BJ (cell line): ENCODE results near the gene DENND2D. TPM values are rescaled to one million over a fixed set of nuclear protein-coding genes. Genes with fewer than 3 reads are reported as not detected.

Experiments
- CTCF ChIA-PET: fragments of 350-600 bp; formaldehyde crosslinking; extraction: SDS; loops from one replicate; lab custom pipeline; 2021; ENCODE audit warnings: antibody characterized with exemption, inconsistent platforms; lab: Yijun Ruan, JAX
- POLR2A ChIA-PET: fragments of 300-600 bp; sonication (Branson Sonifier 250); formaldehyde crosslinking; extraction: SDS; loops from one replicate; lab custom pipeline; 2021; ENCODE audit warnings: antibody characterized with exemption; lab: Charles Lee
- DNase-seq: peaks from one replicate; pipeline ENCODE4 v3.0.0-alpha.2; 2011; ENCODE audit warnings: low read depth
- H3K27me3 ChIP-seq: 2 replicates; pipeline ENCODE4 v1.6.0; 2011; ENCODE audit warnings: low read length; ENCODE audit not compliant: control insufficient read depth, insufficient read depth
- H3K36me3 ChIP-seq: 2 replicates; pipeline ENCODE4 v1.5.1; 2011; ENCODE audit warnings: low read length; ENCODE audit not compliant: control insufficient read depth, insufficient read depth
- H3K4me3 ChIP-seq: 2 replicates; pipeline ENCODE4 v1.5.1; 2011; ENCODE audit warnings: low read depth, mild to moderate bottlenecking, control low read depth, low read length
- polyA plus RNA-seq: library from polyadenylated mRNA; depleted of rRNA; stranded (reverse); fragments of >200 nt; gene quantifications from 2 replicates; pipeline ENCODE4 v1.2.3, GENCODE V29; 2011
- TF ChIP-seq, protein P1 (sequence below): IDR thresholded peaks from 2 replicates; pipeline ENCODE4 v1.5.1; 2011; ENCODE audit warnings: low read depth, mild to moderate bottlenecking, control low read depth, inconsistent platforms, low read length, moderate library complexity; ENCODE audit not compliant: insufficient read depth

Gene DENND2D
- polyA plus RNA-seq, 1 experiment: 3.9 TPM

DNA sequence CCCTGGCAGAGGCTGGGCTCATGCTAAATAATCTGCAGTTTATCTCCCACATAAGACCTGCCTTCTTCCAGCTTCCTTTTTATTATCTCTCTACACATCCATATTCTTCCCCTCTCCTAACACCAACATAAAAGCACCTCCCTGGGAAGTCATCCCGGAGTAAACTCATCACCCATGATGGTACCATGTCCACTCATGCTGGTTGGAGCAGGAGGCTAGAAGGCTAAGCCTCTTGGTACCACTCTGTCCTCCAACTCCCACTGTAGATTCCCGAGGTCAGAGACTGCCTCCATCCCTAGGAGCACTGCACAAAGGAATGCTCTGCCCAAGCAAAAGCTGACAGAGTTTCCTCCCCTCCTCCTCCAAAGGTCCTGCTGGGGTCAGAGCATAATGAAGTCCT lies 4.2 kb downstream of the DENND2D start:
- DNase-seq: no peak
- ChIA-PET CTCF (interaction anchor here (1.4 kb wide), 1 partner anchor 8 kb away, joined by 4 read pairs; no protein-coding TSS in a partner anchor), POLR2A (no interaction called here)
- Histone ChIP-seq H3K27me3 (no peaks in the 10 kb centered on the region), H3K36me3 (no peaks in the 10 kb centered on the region), H3K4me3 (no peak overlapping the region)
- TF ChIP-seq, protein P1, sequence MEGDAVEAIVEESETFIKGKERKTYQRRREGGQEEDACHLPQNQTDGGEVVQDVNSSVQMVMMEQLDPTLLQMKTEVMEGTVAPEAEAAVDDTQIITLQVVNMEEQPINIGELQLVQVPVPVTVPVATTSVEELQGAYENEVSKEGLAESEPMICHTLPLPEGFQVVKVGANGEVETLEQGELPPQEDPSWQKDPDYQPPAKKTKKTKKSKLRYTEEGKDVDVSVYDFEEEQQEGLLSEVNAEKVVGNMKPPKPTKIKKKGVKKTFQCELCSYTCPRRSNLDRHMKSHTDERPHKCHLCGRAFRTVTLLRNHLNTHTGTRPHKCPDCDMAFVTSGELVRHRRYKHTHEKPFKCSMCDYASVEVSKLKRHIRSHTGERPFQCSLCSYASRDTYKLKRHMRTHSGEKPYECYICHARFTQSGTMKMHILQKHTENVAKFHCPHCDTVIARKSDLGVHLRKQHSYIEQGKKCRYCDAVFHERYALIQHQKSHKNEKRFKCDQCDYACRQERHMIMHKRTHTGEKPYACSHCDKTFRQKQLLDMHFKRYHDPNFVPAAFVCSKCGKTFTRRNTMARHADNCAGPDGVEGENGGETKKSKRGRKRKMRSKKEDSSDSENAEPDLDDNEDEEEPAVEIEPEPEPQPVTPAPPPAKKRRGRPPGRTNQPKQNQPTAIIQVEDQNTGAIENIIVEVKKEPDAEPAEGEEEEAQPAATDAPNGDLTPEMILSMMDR: no peak

DNA sequence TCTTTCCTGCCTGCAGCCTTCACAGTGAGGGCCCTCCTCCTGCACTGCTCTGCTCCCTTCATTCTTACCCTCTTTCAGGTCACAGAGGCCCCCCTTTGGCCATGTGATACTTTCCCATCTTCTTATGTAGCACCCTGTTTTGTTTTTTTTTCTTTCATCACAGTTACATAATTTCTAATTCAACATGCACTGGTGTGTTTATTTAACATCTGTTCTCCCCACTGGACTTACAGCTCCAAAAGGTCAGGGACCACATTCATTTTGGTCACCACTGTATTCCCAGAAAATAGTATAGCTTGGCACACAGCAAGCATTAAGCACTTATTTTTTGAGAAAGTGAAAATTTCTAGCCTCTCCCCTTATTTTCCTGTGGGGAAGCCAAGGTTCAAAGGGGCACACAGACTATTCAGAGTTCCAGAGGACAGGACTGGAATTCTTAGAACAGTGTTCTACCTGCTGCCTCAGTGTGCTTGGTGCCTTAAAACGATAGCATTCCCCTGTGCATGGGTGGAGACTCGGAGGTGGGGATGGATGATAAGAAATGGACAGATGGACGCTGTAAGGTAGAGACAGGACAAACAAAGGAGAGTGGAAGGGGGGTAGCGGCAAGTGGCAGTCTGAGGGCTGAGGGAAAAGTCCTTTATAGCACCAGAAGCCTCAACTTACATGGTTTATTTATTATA lies 5.3 kb downstream of the DENND2D start:
- DNase-seq: no peak
- TF ChIP-seq, protein P1: no peak
- Histone ChIP-seq H3K27me3 (no peaks in the 10 kb centered on the region), H3K4me3 (no peak overlapping the region), H3K36me3 (no peaks in the 10 kb centered on the region)
- ChIA-PET POLR2A (no interaction called here), CTCF (interaction anchor here (1.4 kb wide), 1 partner anchor 7 kb away, joined by 4 read pairs; no protein-coding TSS in a partner anchor)

DNA sequence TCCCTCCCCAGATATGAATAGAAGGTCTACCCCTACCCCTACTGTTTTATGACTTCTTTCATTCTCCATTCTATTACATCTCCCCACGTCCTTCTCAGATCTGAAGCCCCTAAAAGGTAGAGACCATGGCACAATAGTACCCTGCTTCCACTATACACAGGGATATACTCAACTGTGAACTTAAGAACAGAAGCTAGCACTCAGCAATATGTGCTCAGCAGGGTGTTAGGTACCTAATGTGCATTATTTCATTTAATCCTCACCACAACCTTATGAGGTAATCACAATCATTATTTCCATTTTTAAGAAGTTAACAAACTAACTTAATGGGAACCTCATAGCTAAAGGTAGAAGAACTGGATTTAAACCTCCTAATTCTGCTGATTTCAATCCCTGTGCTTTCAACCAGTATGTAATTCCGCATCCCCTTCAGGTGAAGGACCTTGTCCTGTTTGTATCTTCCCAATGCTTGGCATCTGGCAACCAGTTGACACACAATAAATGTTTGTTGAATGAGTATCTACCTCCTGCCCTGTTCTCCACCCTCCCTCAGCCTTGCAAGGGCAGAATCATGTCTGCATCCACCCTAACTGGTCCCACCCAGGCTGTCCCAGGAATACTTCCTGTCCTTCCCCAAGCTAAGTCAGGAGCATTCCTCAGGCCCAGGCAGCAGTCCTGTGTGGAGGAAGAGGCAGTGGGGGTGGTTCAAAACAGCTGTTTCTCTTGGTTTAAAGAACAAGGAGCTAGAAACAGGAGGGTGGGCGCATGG lies 6.5 kb downstream of the DENND2D start:
- Histone ChIP-seq H3K27me3 (no peaks in the 10 kb centered on the region), H3K36me3 (no peaks in the 10 kb centered on the region), H3K4me3 (no peak overlapping the region)
- ChIA-PET POLR2A (interaction anchor here (0.7 to 0.8 kb wide), 2 partner anchors 10 to 244 kb away, joined by 3 read pairs; no protein-coding TSS in a partner anchor), CTCF (interaction anchor here (0.7 to 2.1 kb wide), 4 partner anchors 8 to 29 kb away, joined by 3 to 4 read pairs (median 3); no protein-coding TSS in a partner anchor)
- TF ChIP-seq, protein P1: no peak
- DNase-seq: no peak

DNA sequence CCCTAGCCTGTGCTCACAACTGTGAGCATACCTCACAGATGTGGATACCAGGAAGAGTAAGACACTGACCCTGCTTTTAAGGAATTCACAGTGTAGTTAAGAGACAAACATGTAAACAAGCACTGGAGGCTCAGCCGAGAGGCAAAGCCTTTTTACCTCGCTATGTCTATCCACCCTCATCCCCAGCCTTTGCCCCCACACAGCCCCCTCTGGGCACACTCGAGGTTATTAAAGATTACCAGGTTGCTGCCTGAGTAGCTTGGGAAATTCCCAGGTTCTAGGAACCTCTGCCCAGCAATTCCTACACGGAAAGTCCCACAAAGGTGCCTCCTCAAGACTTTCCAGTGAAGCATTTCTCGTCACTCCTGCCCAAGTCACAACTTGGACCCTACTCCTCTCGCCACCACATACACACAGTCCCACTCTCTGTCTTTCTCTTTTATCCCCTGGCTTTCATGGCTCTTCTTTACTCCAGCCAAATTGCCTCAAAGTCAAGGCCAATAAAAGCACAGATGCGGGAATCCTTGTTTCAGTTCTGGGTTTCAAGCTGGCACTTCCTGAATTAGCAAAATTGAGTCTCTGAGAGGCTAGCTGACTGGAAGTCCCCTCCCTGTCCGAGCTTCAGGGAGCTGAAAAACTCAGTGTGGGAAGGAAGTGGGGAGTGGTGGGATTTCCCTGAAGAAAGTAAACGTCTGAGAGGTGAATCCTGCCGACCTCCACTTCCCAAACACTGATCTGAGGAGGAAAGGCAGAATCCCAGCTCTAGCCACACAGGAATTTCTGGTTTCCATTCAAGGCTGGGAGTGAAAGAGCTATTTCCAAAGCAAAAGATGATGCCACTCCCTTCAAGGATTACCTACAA lies 7.6 kb downstream of the DENND2D start:
- Histone ChIP-seq H3K36me3 (no peaks in the 10 kb centered on the region; the same call in 1 of the 2 replicates), H3K27me3 (no peaks in the 10 kb centered on the region), H3K4me3 (no peak overlapping the region)
- no peak for DNase-seq
- CTCF ChIA-PET: interaction anchor here (1.1 to 2.1 kb wide), 4 partner anchors 9 to 162 kb away, joined by 3 to 4 read pairs (median 4); no protein-coding TSS in a partner anchor
- TF ChIP-seq, protein P1: no peak
- POLR2A ChIA-PET: no interaction called here
